WI38 (cell line): ENCODE results near the gene RUSF1.

Source experiments
- H3K4me3 ChIP-seq: 2 replicates; pipeline ENCODE4 v1.5.1; 2011; ENCODE audit warnings: low read depth, mild to moderate bottlenecking, control low read depth, low read length
- TF ChIP-seq, protein P1 (sequence below): IDR thresholded peaks from 2 replicates; pipeline ENCODE4 v1.5.1; 2012; ENCODE audit warnings: low read depth, mild to moderate bottlenecking, control low read depth, low read length

RUSF1 gene

GRCh38 chr16:31532120-31532519, 23.9 kb upstream of the RUSF1 start:
- TF ChIP-seq, protein P1, sequence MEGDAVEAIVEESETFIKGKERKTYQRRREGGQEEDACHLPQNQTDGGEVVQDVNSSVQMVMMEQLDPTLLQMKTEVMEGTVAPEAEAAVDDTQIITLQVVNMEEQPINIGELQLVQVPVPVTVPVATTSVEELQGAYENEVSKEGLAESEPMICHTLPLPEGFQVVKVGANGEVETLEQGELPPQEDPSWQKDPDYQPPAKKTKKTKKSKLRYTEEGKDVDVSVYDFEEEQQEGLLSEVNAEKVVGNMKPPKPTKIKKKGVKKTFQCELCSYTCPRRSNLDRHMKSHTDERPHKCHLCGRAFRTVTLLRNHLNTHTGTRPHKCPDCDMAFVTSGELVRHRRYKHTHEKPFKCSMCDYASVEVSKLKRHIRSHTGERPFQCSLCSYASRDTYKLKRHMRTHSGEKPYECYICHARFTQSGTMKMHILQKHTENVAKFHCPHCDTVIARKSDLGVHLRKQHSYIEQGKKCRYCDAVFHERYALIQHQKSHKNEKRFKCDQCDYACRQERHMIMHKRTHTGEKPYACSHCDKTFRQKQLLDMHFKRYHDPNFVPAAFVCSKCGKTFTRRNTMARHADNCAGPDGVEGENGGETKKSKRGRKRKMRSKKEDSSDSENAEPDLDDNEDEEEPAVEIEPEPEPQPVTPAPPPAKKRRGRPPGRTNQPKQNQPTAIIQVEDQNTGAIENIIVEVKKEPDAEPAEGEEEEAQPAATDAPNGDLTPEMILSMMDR, result no peak
- H3K4me3 ChIP-seq, result no peak overlapping the region

DNA sequence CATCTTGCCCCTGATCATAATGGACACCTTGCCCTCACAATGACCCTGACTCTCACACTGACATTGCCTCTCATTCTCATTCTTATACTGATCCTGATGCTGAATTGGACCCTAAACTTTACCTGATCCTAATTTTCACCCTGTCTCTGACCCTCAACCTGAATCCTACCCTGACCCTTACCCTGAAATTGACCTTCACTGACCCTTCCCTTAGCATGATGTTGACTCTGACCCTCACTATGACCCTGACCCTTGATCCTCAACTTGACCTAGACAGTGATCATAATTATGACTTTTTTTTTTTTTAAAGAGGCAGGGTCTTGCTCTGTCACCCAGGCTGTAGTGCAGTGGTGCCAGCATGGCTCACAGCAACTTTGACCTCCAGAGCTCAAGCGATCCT, 22.9 kb upstream of the RUSF1 start:
- H3K4me3 ChIP-seq, result no peak overlapping the region
- TF ChIP-seq, protein P1, result no peak

DNA sequence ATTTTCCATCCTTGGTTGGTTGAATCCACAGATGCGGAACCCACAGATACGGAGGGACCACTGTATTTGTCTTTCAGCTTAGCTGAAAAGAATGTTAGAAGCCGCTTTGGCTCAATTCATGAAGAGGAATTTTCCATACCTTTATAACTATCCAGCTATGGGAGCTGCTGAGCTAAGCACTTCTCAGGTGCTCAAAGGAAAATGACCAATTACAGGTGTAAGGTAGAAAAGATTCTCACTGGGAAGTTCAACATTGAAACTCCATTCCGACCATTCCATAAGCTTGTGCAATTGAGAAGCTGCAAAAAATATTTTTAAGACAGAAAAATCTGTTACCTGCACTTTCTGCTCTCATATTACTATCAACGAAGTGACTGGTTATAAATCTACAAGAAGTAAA, 22.2 kb upstream of the RUSF1 start:
- no peak overlapping the region for H3K4me3 ChIP-seq
- TF ChIP-seq, protein P1, result no peak

GRCh38 chr16:31529937-31530312, 21.7 kb upstream of the RUSF1 start:
- no peak overlapping the region for H3K4me3 ChIP-seq
- TF ChIP-seq, protein P1, result no peak

GRCh38 chr16:31529108-31529936, 21.1 kb upstream of the RUSF1 start:
- H3K4me3 ChIP-seq, result peak overlapping the region; percentile 29
- TF ChIP-seq, protein P1, result no peak

DNA sequence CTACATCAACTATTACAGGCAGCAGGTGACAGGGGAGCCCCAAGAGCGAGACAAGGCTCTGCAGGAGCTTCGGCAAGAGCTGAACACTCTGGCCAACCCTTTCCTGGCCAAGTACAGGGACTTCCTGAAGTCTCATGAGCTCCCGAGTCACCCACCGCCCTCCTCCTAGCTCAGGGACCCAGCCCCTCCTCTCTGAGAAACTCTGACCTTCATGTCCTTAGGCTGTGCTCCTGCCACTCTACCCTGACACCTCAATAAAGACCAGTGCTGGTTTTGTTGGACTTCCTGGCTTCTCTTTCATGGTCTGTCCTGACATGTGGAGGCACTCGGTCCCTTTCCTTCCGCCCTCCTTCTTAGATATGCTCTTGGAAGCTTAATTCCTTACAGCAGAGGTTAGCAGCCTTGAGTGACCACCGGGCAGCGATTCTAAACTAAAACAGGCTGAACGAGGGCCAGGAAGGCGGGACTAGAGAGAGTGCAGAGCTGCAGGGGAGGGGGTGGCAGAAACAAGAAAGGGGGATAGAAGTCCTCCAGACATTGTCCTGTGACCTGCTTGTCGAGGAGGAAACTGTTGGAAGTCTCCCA, 20.4 kb upstream of the RUSF1 start:
- TF ChIP-seq, protein P1, result no peak
- no peak overlapping the region; the same call in 1 of the 2 replicates for H3K4me3 ChIP-seq

GRCh38 chr16:31527734-31528274, 19.6 kb upstream of the RUSF1 start, which contains the start of gene AHSP:
AHSP (plus strand) TSS chr16:31527900; CDS start chr16:31528140, 240 bp downstream.
- no peak within 1 kb of the TSS for H3K4me3 ChIP-seq
- TF ChIP-seq, protein P1, result no peak
